ENCODE results near the gene GSAP.
"Not testable (repeated sequence)": the region's sequence is repeated elsewhere in the genome, so short reads cannot be mapped to it uniquely, and the experiment has no call there.

GSAP gene

DNA sequence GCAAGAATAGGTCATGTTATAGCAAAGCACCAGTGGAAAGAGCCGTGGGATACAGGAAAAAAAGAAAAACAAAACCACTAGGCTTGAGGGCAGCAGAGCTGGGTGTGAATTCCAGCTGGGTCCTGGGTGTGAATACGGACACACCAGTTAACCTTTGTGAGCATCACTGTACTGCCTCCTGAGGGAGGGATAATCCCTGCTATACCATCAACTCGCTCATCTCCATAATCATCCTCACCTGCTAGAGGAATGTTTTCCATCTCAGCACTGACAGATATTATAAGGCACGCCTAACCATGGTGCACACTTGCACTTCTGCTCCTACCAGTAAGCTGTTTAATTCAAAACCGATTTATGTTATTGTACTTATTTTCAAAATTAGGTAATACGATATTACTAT, 62.2 kb downstream of the GSAP start:
- no peak for DNase-seq

DNA sequence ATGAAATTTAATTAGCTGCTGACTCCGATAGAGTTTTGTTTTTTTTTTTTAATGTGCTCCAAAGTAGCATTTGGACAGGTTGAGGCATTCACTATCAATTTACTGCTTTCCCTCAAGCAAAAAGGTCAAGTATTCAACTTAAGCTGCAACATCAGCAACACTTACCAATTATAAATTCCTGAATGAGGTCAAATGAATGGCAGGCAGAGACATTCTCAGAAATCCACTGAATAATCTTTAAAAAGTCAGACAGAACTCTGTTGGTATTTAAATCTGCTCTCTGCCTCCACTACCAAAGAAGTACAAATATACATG, 62.8 kb downstream of the GSAP start:
- no peak for DNase-seq

DNA sequence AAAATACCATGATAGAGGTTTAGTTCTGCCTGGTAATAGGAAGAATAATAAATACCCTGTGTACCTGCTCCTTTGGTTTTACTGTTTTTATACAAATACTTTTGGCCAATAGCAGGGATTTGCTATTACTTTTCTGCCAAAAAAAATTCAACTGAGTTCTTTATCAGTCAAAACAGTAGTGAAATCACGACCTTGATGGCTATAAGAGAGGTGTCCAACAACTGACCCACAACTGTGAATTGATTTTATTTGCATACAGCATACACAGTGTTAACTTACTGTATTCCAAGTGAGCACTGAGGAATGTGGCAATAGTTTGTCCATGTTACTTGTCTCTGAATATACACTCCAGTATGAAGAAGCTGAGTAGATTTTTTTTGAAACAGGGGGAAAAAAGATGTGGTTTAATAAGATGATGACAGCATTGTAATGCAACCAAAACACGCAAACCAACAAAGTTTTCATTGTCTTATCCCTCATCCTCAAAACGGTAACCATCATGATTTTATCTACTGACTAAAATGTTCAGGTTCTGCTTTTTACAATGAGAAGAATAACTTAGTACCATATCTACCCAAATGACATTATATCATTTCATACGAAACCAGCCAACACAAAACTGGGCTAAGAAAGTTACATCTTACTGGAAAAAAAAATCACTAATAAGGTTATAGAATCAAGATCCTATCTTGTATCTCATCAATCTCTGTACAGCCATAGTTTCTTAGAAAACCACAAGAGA, 63.3 kb downstream of the GSAP start:
- no peak for DNase-seq

DNA sequence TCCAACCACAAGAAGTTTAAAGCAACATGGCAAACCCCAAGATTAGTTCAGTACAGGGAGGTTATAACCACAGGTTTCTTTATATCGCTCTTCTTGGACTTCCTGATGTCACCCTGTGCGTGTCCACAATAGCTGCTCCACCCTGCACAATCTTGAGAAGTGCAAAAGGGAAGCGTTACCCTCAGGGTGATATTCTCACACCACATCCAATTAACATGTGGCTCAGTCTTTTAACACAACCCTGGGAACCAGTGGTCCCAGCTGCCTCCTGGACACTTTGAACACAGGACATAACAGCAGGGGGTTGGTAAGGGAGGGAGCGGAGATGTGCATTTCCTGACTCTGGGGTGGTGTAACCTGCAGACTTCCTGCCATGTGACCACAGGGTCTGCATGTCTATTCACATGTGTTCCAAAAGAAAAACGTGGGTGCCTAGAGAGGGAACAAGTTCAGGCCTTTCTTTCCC, 64.6 kb downstream of the GSAP start:
- no peak for DNase-seq

DNA sequence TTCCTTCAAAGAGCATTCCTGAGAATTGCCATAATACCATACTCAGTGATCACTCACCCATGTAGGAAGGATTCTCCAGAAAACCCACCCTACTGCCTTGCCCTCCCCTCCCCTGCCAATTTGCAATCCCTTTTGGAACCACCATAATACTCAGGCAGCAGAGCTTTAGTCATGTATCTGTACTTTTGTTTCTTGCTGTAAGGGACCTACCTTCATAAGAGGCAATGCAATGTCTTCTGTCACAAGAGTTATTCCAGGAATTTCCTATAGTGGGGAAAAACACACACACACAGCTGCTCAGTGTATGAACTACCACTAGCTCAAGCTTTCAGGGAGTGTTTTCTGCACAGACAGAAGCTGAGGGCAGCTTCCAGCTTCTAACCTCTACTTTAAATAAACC, 67.0 kb downstream of the GSAP start:
- no peak for DNase-seq

DNA sequence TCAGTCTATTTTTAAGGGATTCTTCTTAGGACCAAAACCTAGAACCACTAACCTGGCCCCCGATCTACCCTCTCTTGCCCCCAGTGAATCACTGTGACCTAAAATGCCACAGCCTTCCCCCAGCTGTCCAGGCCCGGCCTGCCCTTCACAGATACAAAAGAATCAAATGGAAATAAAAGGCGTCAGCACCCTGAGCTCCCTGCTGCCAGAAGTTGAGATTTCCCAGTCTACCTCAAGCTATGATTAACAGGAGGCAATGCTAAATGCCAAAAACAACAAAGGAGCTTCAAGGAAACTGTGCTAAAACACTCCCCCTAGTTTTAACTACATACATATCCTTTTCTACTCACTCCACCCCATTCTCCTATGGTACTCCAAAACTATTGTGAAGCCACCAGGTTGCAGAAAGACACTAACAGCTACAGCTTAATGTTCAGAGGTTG, 67.8 kb downstream of the GSAP start:
- peak; percentile 20 for DNase-seq

DNA sequence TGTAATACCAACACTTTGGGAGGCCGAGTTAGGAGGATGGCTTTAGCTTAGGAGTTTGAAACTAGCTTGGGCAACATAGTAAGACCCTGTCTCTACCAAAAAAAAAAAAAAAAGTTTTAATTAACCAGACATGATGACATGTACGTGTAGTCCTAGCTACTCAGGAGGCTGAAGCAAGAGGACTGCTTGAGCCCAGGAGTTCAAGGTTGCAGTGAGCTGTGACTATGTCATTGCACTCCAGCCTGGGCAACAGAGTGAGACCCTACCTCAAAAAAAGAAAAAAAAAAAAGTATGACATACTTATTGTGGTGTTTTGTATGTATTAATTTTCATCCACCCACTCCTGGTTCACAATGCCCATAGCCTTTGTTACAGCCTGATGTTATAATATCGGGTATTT, 69.7 kb downstream of the GSAP start:
- DNase-seq: no peak

DNA sequence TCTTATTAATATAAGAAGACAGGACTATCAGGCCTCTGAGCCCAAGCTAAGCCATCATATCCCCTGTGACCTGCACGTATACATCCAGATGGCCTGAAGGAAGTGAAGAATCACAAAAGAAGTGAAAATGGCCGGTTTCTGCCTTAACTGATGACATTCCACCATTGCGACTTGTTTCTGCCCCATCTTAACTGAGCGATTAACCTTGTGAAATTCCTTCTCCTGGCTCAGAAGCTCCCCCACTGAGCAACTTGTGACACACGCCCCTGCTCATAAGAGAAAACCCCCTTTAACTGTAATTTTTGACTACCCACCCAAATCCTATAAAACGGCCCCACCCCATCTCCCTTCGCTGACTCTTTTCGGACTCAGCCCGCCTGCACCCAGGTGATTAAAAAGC, 70.7 kb downstream of the GSAP start:
- not testable (repeated sequence) for DNase-seq

DNA sequence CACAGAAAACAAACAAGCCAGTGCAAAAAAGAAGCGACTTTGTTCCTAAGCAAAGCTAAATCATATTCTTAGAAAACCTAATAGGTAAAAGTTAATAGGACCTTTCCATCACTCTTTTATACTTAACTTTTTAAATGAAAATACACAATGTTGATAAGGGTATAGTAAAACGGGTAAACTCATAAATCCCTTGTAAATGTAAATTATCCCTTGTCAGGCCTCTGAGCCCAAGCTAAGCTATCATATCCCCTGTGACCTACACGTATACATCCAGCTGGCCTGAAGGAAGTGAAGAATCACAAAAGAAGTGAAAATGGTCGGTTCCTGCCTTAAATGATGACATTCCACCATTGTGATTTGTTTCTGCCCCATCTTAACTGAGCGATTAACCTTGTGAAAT, 76.4 kb downstream of the GSAP start:
- DNase-seq: no peak

DNA sequence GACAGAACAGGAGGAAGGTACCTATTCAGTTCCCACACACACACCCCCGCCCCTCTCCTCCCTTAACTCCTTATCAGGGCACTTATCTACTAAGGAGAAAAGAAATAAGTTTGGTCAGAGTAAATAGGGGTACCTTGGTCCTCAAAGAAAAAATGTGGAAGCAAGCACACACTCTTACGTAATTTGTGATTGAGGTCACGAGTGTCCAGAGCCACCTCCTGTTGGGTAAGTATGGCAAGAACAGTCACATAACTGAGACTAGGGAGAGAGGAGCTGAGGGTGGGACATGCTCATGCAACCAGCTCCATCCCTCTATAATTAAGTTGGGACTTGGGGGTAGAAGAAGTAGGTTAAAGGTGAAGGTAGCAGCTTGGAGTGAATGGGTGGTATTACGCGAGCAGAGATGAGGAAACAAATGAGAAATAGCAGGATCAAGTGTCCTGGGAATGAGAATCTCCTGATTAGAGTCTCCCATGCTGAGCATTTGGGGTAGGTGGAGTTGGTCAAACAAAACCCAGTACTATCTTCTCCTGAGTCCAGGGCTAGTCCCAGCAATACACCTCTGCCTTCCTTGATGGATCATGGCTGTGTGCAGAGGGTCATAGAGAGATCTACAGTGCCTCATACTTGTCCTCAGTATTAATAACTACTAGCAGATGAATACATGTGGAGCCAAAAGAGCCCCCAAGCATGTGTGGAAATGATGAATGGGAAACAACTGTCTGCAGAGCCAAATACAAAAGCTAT, 77.1 kb downstream of the GSAP start:
- DNase-seq: peak; percentile 25

DNA sequence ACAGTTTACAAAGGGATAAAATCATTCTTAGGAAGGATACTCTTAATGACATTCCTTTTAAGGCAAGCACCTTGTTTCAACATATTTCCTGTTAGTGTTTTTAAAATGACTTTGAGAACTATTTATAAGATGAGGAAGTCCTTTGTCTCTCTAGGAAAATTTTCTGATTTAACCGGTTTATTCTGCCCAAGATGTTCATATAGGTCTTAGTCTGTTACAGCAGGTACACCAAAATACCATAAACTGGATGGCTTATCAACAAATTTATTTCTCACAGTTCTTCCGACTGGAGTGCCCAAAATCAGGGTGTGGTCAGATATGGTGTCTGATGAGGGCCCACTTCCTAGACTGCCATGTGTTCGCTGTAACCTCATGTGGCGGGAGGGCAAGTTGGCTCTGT, 77.9 kb downstream of the GSAP start:
- DNase-seq: no peak

DNA sequence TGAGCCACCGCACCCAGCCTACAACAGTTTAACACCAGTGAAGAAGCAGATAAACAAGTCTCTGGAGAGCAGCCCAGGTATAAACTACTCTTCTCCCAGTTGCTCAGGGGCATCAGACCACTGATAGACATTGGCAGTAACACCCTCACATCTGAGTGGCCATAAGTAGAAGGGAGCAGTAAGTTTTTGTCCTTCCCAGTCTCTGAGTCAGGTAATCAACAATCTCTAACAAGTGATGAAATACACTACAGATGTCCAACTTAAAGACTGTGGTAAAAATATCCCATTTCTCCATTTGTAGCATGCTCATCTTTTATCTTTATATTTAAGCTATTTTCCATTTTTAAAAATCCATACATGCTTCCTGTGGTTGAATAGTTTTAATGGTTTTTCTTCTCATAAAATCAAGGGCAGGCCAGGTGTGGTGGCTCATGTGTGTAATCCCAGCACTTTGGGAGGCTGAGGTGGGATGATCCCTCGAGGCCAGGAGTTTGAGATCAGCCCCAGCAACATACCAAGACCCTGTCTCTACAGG, 78.6 kb downstream of the GSAP start:
- no peak for DNase-seq

DNA sequence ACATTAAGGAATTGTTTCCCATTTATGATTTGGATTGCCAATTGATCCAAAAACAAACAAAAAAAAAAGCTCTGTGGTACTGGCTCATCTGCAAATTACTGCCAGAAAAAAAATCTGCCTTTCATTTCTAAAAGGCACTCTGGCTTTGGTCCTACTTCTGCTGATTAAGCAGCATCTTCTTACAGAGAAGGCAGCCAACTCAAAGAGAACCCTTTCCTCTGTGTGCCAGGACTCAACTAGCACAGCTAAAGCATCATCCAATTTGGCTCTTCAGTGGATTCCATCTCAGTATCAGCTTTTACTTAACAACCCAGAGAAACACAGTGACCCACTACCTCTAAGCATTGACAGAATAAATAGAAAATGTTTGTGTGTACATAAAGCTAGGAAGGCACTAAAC, 80.6 kb downstream of the GSAP start:
- no peak for DNase-seq

DNA sequence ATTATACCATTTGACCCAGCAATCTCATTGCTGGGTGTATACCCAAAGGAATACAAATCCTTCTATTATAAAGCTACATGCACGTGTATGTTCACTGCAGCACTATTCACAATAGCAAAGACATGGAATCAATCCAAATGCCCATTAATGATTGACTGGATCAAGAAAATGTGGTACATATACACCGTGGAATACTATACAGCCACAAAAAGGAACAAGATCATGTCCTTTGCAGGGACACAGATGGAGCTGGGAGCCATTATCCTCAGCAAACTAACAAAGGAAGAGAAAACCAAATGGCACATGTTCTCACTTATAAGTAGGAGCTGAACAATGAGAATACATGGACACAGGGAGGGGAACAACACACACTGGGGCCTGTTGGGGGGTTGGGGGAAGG, 82.1 kb downstream of the GSAP start:
- not testable (repeated sequence) for DNase-seq

DNA sequence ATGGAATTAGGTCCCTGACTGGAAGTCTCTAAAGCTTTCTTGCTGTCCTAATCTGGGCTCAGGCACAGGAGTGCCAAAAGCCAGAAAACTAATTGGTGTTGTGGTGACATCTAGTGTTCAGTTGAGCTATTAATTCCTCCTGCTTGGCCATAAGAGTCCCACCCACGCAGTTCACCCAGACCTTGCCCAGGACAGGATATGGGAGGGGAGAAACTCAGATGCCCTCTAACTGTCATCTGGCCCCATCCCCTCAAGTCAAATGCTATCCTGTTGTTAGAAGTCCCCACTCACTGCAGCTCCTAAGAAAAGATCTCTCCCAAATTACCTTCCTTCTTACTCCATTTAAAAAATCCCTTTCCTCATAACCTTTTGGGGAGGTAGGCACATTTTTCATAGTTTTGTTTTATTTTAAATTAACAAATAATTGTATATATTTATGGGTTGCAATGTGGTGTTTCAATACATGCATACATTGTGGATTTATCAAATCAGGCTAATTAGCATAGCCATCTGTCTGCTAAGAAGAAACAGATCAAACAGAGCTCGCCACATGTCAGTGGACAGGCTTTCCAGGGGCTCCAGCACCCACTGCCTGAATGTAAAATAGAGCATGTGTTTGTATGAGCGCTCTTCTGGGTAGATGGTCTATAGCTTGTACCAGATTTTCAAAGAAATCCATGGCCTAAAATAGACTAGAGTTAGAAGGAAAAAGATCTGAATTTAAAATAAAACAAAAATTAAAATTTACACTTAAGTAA, 84.0 kb downstream of the GSAP start:
- peak; percentile 79 for DNase-seq

DNA sequence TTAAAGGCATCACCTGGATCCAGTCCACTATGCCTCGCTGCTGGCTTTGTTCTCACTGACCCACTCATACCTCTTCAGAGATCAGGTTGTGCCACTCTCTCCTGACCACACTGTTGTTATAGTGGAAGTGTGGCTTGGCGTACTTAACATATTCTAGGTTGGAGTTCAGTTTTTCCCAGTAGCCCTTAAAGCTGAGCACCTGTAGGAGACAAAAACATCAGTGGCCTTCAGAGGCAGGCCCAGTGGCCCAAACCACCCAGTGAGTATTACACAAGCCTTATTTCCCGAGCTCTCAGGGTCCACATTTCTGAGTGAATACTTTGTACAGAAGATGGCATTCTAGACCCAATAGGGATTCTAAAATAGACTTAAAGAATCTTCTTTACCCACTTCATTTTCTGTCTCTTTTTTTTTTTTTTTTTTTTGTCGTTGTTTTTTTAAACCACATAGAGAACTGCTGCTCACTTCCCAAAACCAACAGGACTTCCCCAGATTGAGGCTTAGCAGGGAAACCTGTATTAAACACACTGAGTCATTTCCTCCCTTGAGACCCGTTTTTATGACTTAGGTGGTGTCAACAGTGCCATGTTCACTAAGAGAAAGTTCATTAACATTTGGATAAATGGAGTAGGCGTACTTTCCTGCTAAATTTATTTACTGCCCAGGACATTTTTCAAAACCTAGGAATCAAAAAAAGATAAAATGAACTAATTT, 85.8 kb downstream of the GSAP start:
- DNase-seq: no peak

DNA sequence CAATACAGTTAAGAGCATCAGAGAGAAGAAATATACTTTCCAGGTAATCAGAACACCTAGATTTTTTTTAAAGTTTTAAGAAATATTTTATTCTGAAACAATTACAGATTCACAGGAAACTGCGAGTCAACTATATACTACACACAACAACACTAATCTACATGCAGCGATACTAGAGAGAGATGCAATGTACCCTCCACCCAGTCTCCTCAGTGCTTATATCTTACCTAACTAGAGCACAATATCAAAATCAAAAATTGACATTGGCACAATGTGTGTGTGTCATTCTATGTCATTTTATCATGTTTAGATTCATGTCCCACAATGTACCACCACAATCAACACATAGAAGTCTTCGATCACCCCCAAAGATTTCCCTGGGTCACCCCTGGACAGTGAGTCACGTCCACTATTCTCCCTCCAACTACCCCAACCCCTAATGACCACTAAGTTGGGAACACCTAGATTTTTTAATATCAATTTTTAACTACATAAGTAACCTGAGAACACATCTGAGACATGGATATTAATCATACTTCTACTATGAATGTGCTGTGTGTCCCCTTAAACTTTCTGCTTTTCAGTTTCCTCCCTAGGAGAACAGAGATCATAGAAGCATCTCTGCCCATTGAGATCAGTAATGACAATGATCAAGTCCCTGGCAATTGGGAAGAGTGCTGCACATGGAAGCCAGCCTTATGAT, 86.5 kb downstream of the GSAP start:
- no peak for DNase-seq

DNA sequence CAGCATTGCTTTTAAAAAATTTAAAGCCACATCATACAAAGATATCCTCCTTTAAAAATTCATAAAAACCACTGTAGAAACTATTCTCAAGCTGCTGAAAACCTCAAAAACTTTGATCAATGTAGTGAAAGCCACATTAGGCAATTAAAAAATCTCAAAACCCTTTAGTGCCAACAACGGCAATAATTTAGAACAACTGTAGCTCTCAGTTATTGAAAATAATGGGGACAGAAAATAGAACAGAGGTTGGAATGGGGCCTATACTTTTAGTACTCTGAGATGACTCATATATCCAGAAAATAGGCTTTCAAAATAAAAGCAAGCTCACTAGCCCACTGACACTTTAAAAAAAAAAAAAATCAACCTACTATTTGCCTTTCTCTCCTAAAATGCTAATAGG, 87.5 kb downstream of the GSAP start:
- no peak for DNase-seq

DNA sequence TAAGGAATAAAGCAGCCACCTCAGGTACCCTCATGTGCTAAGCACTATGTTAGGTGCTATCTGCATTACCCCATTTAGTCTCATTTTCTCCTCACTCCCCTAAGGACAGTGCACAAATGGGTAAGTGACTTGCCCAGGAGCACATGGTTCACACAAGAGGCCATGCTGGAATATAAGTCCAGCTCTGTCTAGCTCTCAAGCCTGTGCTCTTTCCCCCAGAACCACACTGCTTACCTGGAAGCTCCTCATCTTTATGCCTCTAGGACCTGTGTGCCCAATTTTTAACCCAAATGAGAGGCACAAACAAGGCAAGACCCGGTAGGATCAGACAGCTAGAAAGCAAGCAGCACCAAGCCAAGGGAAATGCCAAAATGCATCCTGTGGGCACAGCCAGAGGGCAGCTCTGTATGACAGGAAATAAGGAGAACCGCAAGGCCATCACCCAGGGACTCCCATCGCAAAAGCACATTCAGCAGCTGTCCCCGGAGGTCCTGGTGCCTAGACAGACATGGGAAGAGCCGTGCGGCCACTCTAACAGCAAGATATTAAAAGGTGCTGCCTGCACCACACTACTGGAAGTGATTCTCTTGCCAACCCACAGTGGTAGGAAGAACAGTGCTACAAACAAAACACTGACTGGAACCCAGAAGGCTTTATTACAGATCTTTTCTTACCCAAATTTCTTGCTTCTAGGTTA, 88.1 kb downstream of the GSAP start:
- DNase-seq: peak; percentile 34

DNA sequence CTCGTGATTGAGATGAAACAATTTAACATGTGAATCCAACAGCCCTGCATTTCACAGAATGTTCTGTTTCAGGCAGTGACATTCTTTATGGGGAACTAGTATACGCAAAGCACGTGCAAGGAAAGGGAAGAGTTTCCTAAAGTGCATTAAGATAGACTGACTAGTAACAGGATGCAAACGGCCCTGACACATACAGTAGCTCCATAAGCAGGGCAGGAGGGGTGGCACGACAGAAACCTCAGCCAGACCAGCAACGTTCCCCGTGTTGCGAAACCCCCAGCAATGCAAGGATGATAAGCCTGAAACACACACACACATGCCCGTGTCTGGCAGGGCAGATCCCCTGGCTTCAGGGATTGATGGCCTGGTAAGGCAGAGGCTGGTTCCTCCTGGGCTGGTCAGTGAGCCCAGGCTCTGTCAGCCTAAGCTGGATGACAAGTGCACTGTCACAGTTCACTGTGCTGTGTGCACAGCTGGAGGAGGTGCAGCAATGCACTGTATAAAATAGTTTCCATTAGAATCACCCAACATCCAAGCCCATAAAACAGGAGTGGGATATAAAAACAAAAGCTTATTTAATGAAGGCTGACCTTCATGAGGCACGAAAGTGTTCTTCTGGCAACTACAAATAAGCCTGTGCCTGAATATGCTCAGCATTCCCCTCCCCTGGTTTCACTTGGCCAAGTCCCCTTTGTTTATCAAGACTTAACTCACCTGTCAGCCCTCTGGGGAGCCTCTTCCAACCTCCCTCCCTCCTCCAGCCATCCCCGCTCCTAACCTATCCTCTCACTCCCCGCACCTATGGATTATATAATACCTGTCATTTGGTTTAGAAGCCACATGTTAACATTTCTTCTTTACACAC, 88.8 kb downstream of the GSAP start:
- DNase-seq: peak; percentile 28

DNA sequence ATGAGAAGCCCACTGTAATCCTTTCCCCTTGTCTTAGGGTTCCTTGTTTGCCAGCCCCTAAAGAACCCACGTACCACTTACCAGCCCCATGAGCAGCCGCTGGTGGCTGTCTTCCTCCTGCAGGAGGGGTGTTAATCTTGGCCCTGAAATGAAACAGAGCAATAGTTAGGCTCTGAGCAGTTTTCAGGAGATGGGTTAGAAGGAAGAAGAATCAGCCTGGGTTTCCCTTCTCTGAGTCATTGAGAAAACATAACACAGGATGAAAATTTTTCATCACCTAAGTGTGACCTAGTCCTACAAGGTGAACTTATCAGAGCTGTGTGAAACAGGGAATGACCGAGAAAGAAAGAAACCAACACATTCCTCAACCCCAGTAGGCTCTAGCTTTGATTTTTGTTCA, 90.0 kb downstream of the GSAP start:
- no peak for DNase-seq

All from left hindlimb (tissue), 1 donor.